NCI-H2227 (cell line): Measurements from ENCODE around the gene FRMPD1.

Source experiments
- DNase-seq: peaks from one replicate; lab custom pipeline; 2025; ENCODE audit not compliant: unreplicated experiment; lab: John Stamatoyannopoulos, UW

The FRMPD1 gene

DNA sequence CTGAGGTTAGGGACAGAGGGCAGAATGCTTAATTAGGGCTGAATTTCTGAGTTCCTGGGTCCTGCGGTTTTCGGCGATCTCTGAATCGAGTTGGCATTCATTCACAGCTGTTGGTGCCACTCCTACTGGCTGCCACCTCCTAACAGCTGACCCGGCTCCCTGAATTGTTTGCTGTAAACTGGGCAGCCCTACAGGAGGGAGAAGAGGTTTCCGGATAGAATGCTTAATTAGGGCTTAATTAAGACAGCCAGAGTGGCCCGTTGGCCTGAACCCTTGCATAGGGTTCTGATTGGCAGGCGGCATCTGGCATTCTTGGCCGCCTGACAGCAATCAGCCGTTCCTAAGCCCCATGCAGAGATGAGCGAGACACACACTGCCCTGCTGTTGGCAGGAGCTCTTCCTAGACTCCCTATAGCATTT is 25.7 kb downstream of the FRMPD1 start:
- DNase-seq = peak; percentile 2

DNA sequence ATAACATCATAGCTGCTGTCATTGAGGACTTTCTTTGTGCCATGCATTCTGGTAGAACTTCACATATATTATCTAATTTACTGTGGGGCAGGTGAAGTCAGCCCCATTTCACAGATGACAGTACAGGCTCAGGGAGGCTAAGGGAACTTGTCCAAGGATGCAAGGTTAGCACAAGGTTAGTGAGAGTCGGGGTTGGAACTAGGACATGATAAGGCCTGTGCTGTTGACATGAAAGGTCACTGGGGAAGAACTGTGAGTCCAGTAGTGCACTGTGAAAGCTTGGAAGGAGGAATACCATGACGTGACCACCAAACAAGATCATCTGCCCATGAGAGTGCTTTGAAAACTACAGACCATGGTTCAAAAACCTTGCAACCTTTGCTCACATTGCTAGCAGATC is 26.7 kb downstream of the FRMPD1 start:
- no peak for DNase-seq

DNA sequence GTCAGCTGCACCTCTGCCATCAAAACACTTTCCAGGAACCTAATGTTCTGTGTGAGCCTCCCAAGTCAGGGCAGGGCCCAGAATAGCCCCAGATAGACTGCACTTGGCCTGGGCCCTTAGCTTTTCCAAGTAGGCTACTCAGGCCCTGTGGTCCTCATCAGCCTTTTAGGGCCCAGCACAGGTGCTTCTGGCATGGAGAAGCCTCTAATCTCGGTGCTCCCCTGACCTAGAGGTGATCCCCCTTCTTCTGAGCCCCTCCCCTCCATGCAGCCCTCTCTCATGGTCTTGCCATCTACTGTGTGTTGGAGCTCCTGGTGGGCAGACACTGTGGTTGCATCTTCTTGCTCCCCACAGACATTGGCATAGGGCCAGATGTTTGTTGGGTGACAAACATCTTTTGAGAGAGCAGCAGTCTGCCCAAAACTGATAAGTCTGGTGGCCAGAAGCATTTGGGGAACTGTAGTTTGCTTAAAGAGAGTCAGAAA is 28.1 kb downstream of the FRMPD1 start:
- DNase-seq = no peak

GRCh38 chr9:37679649-37680402 is 29.1 kb downstream of the FRMPD1 start:
- no peak for DNase-seq

GRCh38 chr9:37682951-37683350 is 32.2 kb downstream of the FRMPD1 start:
- DNase-seq = no peak

DNA sequence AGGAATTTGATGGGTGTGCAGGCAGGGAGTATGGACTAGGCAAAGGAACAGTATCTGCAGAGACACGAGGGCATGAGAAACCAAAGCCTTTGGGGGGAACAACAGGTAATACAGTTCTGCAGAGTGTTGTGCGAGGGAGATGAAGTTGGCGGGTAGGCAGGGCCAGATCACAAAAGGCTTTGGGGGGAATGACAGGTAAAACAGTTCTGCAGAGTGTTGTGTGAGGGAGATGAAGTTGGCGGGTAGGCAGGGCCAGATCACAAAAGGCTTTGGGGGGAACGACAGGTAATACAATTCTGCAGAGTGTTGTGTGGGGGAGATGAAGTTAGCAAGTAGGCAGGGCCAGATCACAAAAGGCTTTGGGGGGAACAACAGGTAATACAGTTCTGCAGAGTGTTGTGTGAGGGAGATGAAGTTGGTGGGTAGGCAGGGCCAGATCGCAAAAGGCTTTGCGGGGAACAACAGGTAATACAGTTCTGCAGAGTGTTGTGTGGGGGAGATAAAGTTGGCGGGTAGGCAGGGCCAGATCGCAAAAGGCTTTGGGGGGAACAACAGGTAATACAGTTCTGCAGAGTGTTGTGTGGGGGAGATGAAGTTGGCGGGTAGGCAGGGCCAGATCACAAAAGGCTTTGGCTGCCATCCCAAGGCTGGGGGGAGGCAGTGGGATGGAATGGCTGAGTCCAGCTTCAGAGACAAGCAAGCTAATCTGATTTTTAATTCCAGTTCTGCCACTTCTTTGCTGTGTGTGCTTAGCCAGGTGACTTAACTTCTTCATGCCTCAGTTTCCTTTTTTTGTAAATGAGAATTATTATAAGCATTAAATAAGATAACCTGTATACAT is 33.0 kb downstream of the FRMPD1 start:
- DNase-seq = no peak

DNA sequence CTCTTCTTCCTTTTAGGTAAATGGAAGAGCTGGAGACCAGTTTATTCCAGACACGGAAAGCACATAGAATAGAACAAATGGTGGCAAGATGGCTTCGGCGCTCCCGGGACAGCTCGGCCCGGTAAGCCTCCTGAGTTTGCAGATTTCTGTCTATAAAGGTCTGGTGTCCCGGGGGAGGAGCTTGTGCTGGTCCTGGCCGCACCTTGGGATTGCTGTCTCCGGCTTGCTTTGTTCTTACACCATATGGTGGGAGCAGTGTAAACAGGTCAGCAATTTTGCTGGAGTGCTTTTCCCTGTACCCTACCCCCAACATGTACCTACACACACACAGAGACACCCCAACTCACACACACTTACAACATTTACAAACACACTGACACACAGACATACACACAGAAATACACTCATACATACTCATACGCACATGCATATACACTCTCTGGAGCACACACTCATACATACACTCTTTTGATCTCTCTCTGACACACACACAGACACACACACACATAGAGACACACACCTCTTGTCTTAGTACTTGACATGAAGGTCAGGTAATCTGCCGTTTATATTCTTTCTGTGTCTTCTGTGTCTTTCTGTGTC is 42.0 kb downstream of the FRMPD1 start:
- DNase-seq = peak; percentile 43

DNA sequence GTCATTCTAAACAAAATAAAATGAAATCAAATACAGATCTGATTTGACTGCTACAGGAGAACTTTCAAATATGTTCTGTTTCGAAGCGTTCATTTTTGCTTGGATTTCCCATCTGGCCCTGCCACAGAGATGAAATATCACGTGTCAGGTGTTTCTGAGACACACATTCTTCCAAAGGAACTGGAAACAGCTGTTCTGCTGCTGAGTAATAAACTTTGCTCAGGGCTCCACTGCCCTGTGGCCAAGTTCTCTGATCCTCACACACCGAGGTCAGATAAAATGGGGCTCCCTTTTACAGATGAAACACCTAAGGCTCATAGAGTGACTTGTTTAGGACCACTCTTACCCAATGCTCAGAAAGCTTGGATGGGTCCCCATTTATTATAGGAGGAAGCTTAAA is 42.5 kb downstream of the FRMPD1 start:
- DNase-seq = no peak

DNA sequence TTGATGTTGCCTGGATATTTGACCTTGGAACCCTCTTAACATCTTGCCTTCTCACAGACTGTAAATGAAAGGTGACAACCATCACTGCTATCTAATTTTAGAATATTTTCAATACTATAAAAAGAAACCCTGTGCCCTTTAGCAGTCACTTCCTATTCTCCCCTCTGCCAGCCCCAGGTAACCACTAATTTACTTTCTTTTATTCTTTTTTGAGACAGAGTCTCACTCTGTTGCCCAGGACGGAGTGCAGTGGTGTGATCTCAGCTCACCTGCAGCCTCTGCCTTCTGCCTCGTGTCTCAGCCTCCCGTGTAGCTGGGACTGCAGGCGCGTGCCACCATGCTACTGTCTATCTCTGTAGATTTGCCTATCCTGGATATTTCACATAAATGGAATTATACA is 43.6 kb downstream of the FRMPD1 start:
- DNase-seq = no peak

- DNase-seq = no peak
Observed at GRCh38 chr9:37696528-37696927, 45.8 kb downstream of the FRMPD1 start.

DNA sequence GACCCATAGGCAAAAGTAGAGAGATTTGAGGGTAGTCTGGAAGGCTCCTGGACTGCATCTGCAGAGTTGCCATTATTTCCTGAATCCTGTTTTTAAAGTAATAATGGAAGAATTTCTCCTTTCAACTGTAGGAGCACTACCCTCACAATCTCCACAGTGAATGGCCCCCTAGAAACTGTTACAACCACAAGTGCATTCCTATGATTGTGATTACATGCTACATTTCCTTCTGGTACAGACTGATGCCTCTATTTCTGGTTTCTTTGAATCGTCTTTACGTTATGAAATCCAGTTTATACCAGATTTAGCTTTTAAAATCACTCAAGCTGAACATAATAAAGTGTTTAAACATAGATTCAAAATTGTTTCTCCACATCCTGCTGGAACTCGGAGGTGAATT is 49.4 kb downstream of the FRMPD1 start:
- DNase-seq = no peak

- no peak for DNase-seq
Observed at GRCh38 chr9:37700900-37701299, 50.1 kb downstream of the FRMPD1 start.

GRCh38 chr9:37705787-37706186 is 55.0 kb downstream of the FRMPD1 start:
- no peak for DNase-seq

- no peak for DNase-seq
Observed at GRCh38 chr9:37706290-37706689, 55.5 kb downstream of the FRMPD1 start.

DNA sequence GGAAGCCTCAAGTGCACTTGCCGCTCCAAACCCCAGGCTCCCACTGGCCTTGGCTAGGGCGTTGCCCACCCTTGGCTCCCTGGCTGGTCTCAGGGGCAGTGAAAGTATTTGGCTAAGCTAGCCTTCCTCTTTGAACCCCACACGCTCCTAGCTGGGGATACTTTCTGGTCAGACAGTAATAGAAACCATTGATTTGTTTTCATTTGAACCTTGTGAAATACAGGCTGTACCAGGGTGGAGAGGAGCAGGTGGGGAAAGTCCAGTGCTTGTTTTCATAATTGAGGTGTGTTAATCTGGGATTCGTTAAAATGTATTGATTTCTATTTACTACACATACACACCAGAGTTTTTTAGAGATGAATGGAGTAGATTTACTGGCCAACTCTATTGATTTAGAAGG is 57.0 kb downstream of the FRMPD1 start:
- DNase-seq = no peak

- DNase-seq = no peak
Observed at GRCh38 chr9:37710046-37710445, 59.3 kb downstream of the FRMPD1 start.

DNA sequence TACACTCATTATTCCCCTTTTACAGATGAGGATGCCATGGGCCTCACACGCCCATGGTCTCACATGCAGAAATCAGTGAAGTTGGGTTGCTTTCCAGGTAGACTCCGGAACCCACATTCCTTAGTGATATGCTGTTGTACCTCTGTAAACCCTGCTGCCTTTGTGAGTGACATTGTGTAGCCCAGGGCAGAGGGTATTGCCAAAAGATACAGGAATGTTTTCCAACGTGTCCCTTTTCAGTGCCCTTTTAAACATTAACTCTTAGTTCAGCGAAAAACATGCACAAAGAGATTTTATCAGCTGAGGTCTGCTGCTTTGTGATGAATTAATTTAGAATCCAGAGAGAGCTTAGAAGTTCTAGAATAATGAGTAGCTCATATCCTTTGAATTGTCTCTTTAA is 64.5 kb downstream of the FRMPD1 start:
- DNase-seq = no peak

DNA sequence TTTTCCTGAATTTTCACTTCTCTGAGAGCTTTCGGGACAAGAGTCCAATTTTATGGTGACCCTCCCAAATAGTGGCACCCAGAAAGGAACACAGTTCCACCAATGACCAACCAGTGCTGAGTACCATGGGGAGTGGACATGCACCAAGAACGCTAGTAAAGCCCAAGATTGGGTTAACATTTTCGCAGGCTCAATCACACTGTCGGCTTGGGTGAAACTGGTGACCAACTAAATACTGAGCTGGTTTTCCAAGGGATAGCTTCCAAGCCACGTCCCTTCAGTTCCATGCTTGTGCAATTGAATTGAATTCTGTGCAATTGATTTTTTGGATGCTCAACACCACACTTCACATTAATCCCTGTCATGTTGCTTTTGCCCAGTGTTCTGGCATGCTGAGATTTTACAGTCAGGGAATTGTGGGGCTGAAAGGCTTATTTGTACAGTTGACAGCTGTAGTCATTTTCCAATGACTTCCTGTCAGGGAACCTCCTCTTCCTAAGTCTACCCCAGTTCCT is 65.3 kb downstream of the FRMPD1 start:
- no peak for DNase-seq

GRCh38 chr9:37719526-37719925 is 68.8 kb downstream of the FRMPD1 start:
- DNase-seq = no peak

DNA sequence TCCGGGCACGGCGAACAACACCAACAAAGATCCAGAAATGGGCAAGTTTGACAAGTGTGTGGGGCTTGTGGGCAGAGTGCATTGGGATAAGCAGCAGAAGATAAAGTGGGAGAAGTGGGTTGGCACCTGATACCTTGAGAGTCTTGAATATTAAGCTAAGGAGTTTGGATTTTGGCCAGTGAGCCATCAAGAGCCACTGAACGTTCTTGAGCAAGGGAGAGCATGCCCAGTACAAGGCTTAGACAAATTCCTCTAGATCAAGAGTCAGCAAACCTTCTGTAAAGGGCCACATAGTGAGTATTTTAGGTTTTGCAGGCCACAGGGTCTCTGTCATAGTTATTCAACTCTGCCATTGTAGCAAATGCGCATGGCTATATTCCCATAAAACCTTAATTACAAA is 76.3 kb downstream of the FRMPD1 start:
- DNase-seq = no peak

- DNase-seq = no peak
Observed at GRCh38 chr9:37729499-37729898, 78.7 kb downstream of the FRMPD1 start.

GRCh38 chr9:37730256-37730655 is 79.5 kb downstream of the FRMPD1 start:
- no peak for DNase-seq
